T-helper 17 cell (primary cell): ENCODE results near the gene ZMYM4. TPM values are rescaled to one million over a fixed set of nuclear protein-coding genes. Genes with fewer than 3 reads are reported as not detected.
"Not testable (repeated sequence)": the region's sequence is repeated elsewhere in the genome, so short reads cannot be mapped to it uniquely, and the experiment has no call there.

Experiments used
- ATAC-seq: fragments of 150-1000 bp; cut with Tn5 transposase; 2 replicates; pipeline ENCODE4 v1.10.0; 2021; ENCODE audit warnings: mild to moderate bottlenecking, moderate library complexity
- DNase-seq, 3 donors: peaks; one replicate each; pipeline versions ENCODE4 v3.0.0 to v3.0.0-alpha.2; 2020 to 2021
- H3K9me3 ChIP-seq: one replicate; pipeline ENCODE4 v1.7.0; 2013; ENCODE audit warnings: low read length, mild to moderate bottlenecking; ENCODE audit not compliant: control insufficient read depth, poor library complexity, severe bottlenecking
- H3K27ac Mint-ChIP-seq: one replicate; pipeline ENCODE4 v1.8.0; 2022; ENCODE audit warnings: mild to moderate bottlenecking, moderate library complexity, mixed read lengths
- H3K27me3 Mint-ChIP-seq: one replicate; pipeline ENCODE4 v1.8.0; 2022; ENCODE audit warnings: mixed read lengths
- H3K36me3 Mint-ChIP-seq: one replicate; pipeline ENCODE4 v1.8.0; 2022; ENCODE audit warnings: low read depth, mixed read lengths
- H3K4me1 Mint-ChIP-seq: one replicate; pipeline ENCODE4 v1.8.0; 2022; ENCODE audit warnings: mild to moderate bottlenecking, mixed read lengths
- H3K4me3 Mint-ChIP-seq: one replicate; pipeline ENCODE4 v1.8.0; 2022; ENCODE audit warnings: mild to moderate bottlenecking, moderate library complexity, mixed read lengths
- total RNA-seq, 4 donors: library from RNA in 2 of 4; stranded (reverse) in 2 of 4; gene quantifications; one replicate each; pipeline ENCODE4 v1.2.3 and lab custom pipeline; 2022 to 2026

Gene ZMYM4
- total RNA-seq, 2 donors from 2014 or later = 32.0 to 37.3 TPM

DNA sequence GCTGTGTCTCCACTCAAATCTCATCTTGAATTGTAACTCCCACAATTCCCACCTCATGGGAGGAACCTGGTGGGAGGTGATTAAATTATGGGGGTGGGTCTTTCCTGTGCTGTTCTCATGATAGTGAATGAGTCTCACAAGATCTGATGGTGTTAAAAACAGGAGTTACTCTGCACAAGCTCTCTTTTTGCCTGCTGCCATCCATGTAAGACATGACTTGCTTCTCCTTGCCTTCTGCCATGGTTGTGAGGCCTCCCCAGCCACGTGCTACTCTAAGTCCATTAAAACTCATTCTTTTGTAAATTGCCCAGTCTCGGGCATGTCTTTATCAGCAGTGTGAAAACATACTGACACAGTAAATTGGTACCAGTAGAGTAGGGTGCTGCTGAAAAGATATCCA lies 195.2 kb downstream of the ZMYM4 start:
- H3K4me1 Mint-ChIP-seq = peaks cover 26% of the 10 kb centered on the region
- ATAC-seq, H3K4me3 Mint-ChIP-seq, H3K27ac Mint-ChIP-seq, H3K9me3 ChIP-seq, H3K27me3 Mint-ChIP-seq, DNase-seq: not testable (repeated sequence)
- peaks cover 20% of the 10 kb centered on the region for H3K36me3 Mint-ChIP-seq

DNA sequence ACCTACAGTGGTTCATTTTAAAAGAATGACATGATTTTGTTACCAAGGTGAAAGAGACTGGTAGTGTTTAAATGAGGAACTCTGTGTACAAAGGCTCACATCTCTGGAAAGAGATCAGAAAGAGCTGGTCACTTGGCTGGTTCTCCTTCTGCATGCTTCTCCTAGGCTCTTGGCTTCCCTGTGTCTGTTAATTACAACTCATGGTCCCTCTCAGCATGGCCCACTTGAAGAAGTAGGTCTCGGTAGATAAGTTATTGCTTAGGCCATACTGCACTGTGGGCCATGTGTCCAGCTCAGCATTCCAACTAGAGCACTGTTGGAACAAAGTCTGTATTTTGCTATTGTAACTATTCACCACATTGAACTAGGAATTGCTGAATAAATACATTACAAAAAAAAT lies 197.6 kb downstream of the ZMYM4 start:
- Mint-ChIP-seq H3K4me1 (peaks cover 30% of the 10 kb centered on the region), H3K36me3 (peaks cover 28% of the 10 kb centered on the region), H3K27me3 (no peaks in the 10 kb centered on the region), H3K4me3 (no peak overlapping the region), H3K27ac (no peak overlapping the region)
- ATAC-seq (no peak), DNase-seq (no peak)
- H3K9me3 ChIP-seq = no peaks in the 10 kb centered on the region

DNA sequence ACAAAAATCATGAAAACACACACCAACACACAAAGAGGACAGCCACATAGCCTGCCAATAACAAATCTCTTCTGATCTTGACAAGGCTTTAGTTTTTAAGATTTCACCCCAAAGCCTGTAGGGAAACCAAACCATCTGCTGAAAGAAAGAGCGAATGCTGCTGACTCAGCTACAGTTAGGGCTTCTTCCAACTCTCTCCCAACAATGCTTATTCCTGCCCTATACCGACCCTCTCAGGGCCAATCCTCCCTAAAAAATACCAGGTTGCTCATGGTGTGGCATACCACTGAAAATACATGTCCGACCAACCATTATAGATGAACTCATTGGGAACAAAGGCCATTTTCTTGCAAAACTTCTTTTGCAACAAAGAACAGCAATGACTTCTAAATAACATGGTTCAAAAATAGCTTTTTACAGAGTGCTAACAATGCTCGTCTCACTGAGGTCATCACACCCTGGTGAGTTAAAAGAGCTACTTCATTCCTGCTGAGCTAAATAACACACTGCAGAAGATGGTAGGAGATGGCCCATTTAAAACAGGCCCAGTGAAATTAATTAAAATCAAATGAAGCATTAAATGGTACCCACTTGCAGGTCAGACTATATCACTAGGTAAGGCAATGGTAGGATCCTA lies 202.6 kb downstream of the ZMYM4 start:
- Mint-ChIP-seq H3K36me3 (peaks cover 34% of the 10 kb centered on the region), H3K27ac (no peak overlapping the region), H3K4me1 (peaks cover 22% of the 10 kb centered on the region), H3K4me3 (no peak overlapping the region), H3K27me3 (no peaks in the 10 kb centered on the region)
- ATAC-seq (no peak), DNase-seq (no peak)
- no peaks in the 10 kb centered on the region for H3K9me3 ChIP-seq

Other genes with a start within 250 kb of the ZMYM4 start
- 10 to 100 TPM; 21.9 to 27.7 TPM for gene ZMYM6, start 236.8 kb upstream of the ZMYM4 start, total RNA-seq
- 10 to 100 TPM in 1 of 2 donors, 1 to 10 TPM in 1; 8.0 to 11.1 TPM for gene ZMYM1, start 189.3 kb upstream of the ZMYM4 start, total RNA-seq
- 100 to 1,000 TPM; 694 to 699 TPM for gene SFPQ, start 75.6 kb upstream of the ZMYM4 start, total RNA-seq